ENCODE results near the gene DGLUCY.
A peak's percentile ranks its signal among the peaks of the same experiment; 100 is the strongest.
"Not testable (repeated sequence)": the region's sequence is repeated elsewhere in the genome, so short reads cannot be mapped to it uniquely, and the experiment has no call there.

DGLUCY gene

GRCh38 chr14:91113829-91114078 is at the start of gene DGLUCY:
DGLUCY (plus strand) TSS chr14:91114073; CDS start chr14:91160295, 46,222 bp downstream.
- Mint-ChIP-seq H3K9me3 (no peaks in the 10 kb centered on the region), H3K4me1 (ENCODE audit: low read depth) (peaks cover 64% of the 10 kb centered on the region), H3K27ac (peak within 1 kb of the TSS; percentile 97), H3K4me3 (peak within 1 kb of the TSS; percentile 95), H3K36me3 (ENCODE audit: low read depth) (peaks cover 30% of the 10 kb centered on the region), H3K27me3 (ENCODE audit: low read depth) (no peaks in the 10 kb centered on the region)

GRCh38 chr14:91065266-91065665 is 48.6 kb upstream of the DGLUCY start:
- Mint-ChIP-seq H3K27ac (peak overlapping the region; percentile 68), H3K4me3 (no peak overlapping the region), H3K36me3 (ENCODE audit: low read depth) (peaks cover 20% of the 10 kb centered on the region), H3K4me1 (ENCODE audit: low read depth) (peaks cover 52% of the 10 kb centered on the region), H3K9me3 (peaks cover 16% of the 10 kb centered on the region), H3K27me3 (ENCODE audit: low read depth) (no peaks in the 10 kb centered on the region)

- Mint-ChIP-seq H3K4me3 (peak overlapping the region; percentile 12), H3K27ac (peak overlapping the region; percentile 79), H3K4me1 (ENCODE audit: low read depth) (peaks cover 52% of the 10 kb centered on the region), H3K9me3 (peaks cover 22% of the 10 kb centered on the region), H3K36me3 (ENCODE audit: low read depth) (peaks cover 24% of the 10 kb centered on the region), H3K27me3 (ENCODE audit: low read depth) (no peaks in the 10 kb centered on the region)
These were observed 46.7 kb upstream of the DGLUCY start for GRCh38 chr14:91067186-91067585.

- no peaks in the 10 kb centered on the region for H3K27me3 Mint-ChIP-seq (ENCODE audit: low read depth)
- H3K27ac Mint-ChIP-seq, result peak overlapping the region; percentile 79
- H3K4me3 Mint-ChIP-seq, result peak overlapping the region; percentile 47
- H3K36me3 Mint-ChIP-seq (ENCODE audit: low read depth), result peaks cover 19% of the 10 kb centered on the region
- peaks cover 42% of the 10 kb centered on the region for H3K4me1 Mint-ChIP-seq (ENCODE audit: low read depth)
- H3K9me3 Mint-ChIP-seq, result peaks cover 17% of the 10 kb centered on the region
These were observed 45.2 kb upstream of the DGLUCY start for GRCh38 chr14:91068642-91069041.

GRCh38 chr14:91070572-91070971 is 43.3 kb upstream of the DGLUCY start:
- Mint-ChIP-seq H3K27me3 (ENCODE audit: low read depth) (no peaks in the 10 kb centered on the region), H3K9me3 (peaks cover 11% of the 10 kb centered on the region), H3K36me3 (ENCODE audit: low read depth) (peaks cover 15% of the 10 kb centered on the region), H3K4me1 (ENCODE audit: low read depth) (peaks cover 34% of the 10 kb centered on the region), H3K4me3 (no peak overlapping the region), H3K27ac (no peak overlapping the region)

- no peak overlapping the region for H3K27ac Mint-ChIP-seq
- H3K27me3 Mint-ChIP-seq (ENCODE audit: low read depth), result peaks cover 3% of the 10 kb centered on the region
- no peak overlapping the region for H3K4me3 Mint-ChIP-seq
- H3K4me1 Mint-ChIP-seq (ENCODE audit: low read depth), result peaks cover 30% of the 10 kb centered on the region
- H3K36me3 Mint-ChIP-seq (ENCODE audit: low read depth), result peaks cover 11% of the 10 kb centered on the region
- H3K9me3 Mint-ChIP-seq, result peaks cover 2% of the 10 kb centered on the region
These were observed 38.3 kb upstream of the DGLUCY start for GRCh38 chr14:91075553-91075952.

- Mint-ChIP-seq H3K4me1 (ENCODE audit: low read depth) (peaks cover 34% of the 10 kb centered on the region), H3K27me3 (ENCODE audit: low read depth) (peaks cover 3% of the 10 kb centered on the region), H3K9me3 (peaks cover 3% of the 10 kb centered on the region)
These were observed 35.7 kb upstream of the DGLUCY start for GRCh38 chr14:91078095-91078737.

GRCh38 chr14:91080071-91080470 is 33.8 kb upstream of the DGLUCY start:
- Mint-ChIP-seq H3K4me1 (ENCODE audit: low read depth) (peaks cover 33% of the 10 kb centered on the region), H3K36me3 (ENCODE audit: low read depth) (peaks cover 14% of the 10 kb centered on the region), H3K9me3 (peaks cover 3% of the 10 kb centered on the region), H3K27me3 (ENCODE audit: low read depth) (peaks cover 3% of the 10 kb centered on the region), H3K4me3 (peak overlapping the region; percentile 38), H3K27ac (peak overlapping the region; percentile 43)

More at GRCh38 chr14:91078095-91078737, 35.7 kb upstream of the DGLUCY start:
- Mint-ChIP-seq H3K4me3 (peak overlapping the region; percentile 43), H3K27ac (peak overlapping the region; percentile 89), H3K36me3 (ENCODE audit: low read depth) (peaks cover 13% of the 10 kb centered on the region)

- H3K9me3 Mint-ChIP-seq, result peaks cover 3% of the 10 kb centered on the region
- no peak overlapping the region for H3K27ac Mint-ChIP-seq
- H3K4me1 Mint-ChIP-seq (ENCODE audit: low read depth), result peaks cover 22% of the 10 kb centered on the region
- no peak overlapping the region for H3K4me3 Mint-ChIP-seq
- H3K36me3 Mint-ChIP-seq (ENCODE audit: low read depth), result peaks cover 10% of the 10 kb centered on the region
- H3K27me3 Mint-ChIP-seq (ENCODE audit: low read depth), result no peaks in the 10 kb centered on the region
These were observed 31.6 kb upstream of the DGLUCY start for GRCh38 chr14:91082282-91082681.

GRCh38 chr14:91084516-91084915 is 29.4 kb upstream of the DGLUCY start:
- Mint-ChIP-seq H3K9me3 (peaks cover 3% of the 10 kb centered on the region), H3K27me3 (ENCODE audit: low read depth) (no peaks in the 10 kb centered on the region), H3K27ac (no peak overlapping the region), H3K4me3 (no peak overlapping the region), H3K36me3 (ENCODE audit: low read depth) (peaks cover 8% of the 10 kb centered on the region), H3K4me1 (ENCODE audit: low read depth) (peaks cover 21% of the 10 kb centered on the region)

- peaks cover 11% of the 10 kb centered on the region for H3K4me1 Mint-ChIP-seq (ENCODE audit: low read depth)
- not testable (repeated sequence) for H3K36me3 Mint-ChIP-seq (ENCODE audit: low read depth); H3K27me3 Mint-ChIP-seq (ENCODE audit: low read depth); H3K9me3 Mint-ChIP-seq; H3K4me3 Mint-ChIP-seq
- peak overlapping the region; percentile 4 for H3K27ac Mint-ChIP-seq
These were observed 26.4 kb upstream of the DGLUCY start for GRCh38 chr14:91087470-91087869.

- Mint-ChIP-seq H3K27me3 (ENCODE audit: low read depth) (peaks cover 4% of the 10 kb centered on the region), H3K27ac (no peak overlapping the region), H3K9me3 (no peaks in the 10 kb centered on the region), H3K4me3 (no peak overlapping the region), H3K4me1 (ENCODE audit: low read depth) (peaks cover 10% of the 10 kb centered on the region), H3K36me3 (ENCODE audit: low read depth) (peaks cover 3% of the 10 kb centered on the region)
These were observed 25.2 kb upstream of the DGLUCY start for GRCh38 chr14:91088585-91089235.

GRCh38 chr14:91089958-91090535 is 23.8 kb upstream of the DGLUCY start:
- no peak overlapping the region for H3K4me3 Mint-ChIP-seq
- peaks cover 10% of the 10 kb centered on the region for H3K4me1 Mint-ChIP-seq (ENCODE audit: low read depth)
- H3K27ac Mint-ChIP-seq, result no peak overlapping the region
- H3K27me3 Mint-ChIP-seq (ENCODE audit: low read depth), result peaks cover 4% of the 10 kb centered on the region
- H3K36me3 Mint-ChIP-seq (ENCODE audit: low read depth), result no peaks in the 10 kb centered on the region
- H3K9me3 Mint-ChIP-seq, result no peaks in the 10 kb centered on the region

- no peaks in the 10 kb centered on the region for H3K9me3 Mint-ChIP-seq
- peaks cover 4% of the 10 kb centered on the region for H3K27me3 Mint-ChIP-seq (ENCODE audit: low read depth)
- H3K36me3 Mint-ChIP-seq (ENCODE audit: low read depth), result peaks cover under 1% of the 10 kb centered on the region
- H3K4me3 Mint-ChIP-seq, result no peak overlapping the region
- H3K27ac Mint-ChIP-seq, result no peak overlapping the region
- H3K4me1 Mint-ChIP-seq (ENCODE audit: low read depth), result peaks cover 10% of the 10 kb centered on the region
These were observed 23.1 kb upstream of the DGLUCY start for GRCh38 chr14:91090743-91091142.

- peaks cover 4% of the 10 kb centered on the region for H3K27me3 Mint-ChIP-seq (ENCODE audit: low read depth)
- no peaks in the 10 kb centered on the region for H3K9me3 Mint-ChIP-seq
- peaks cover 10% of the 10 kb centered on the region for H3K4me1 Mint-ChIP-seq (ENCODE audit: low read depth)
- no peak overlapping the region for H3K4me3 Mint-ChIP-seq
- no peak overlapping the region for H3K27ac Mint-ChIP-seq
- H3K36me3 Mint-ChIP-seq (ENCODE audit: low read depth), result peaks cover 1% of the 10 kb centered on the region
These were observed 21.8 kb upstream of the DGLUCY start for GRCh38 chr14:91092073-91092472.
